Measurements from ENCODE around the gene NRP2. TPM values are rescaled to one million over a fixed set of nuclear protein-coding genes. Genes with fewer than 3 reads are reported as not detected.

NRP2 gene
- total RNA-seq, 4 donors from 2014 or later: 128 to 196 (median 176) TPM

- TF ChIP-seq EP300 (IDR thresholded peaks at IDR 0.05) (no peak), POLR2A (IDR thresholded peaks at IDR 0.05) (no peak), CTCF (IDR thresholded peaks at IDR 0.05) (no peak)
- WGBS, 2 donors: 83 to 88% methylated on average over 7 of the region's 7 CpGs
Measured at GRCh38 chr2:205802065-205802464, 119.8 kb downstream of the NRP2 start.

GRCh38 chr2:205802941-205803340 lies 120.6 kb downstream of the NRP2 start:
- no peak overlapping the region for H3K27ac ChIP-seq

More at GRCh38 chr2:205802065-205802464, 119.8 kb downstream of the NRP2 start:
- no peaks in the 10 kb centered on the region for H3K27me3 ChIP-seq
- DNase-seq (ENCODE audit: low spot score in 2 of 2): no peak
- no peak overlapping the region for H3K4me3 ChIP-seq
- H3K36me3 ChIP-seq: peaks cover 0 to 21% (median 0%) of the 10 kb centered on the region in 3 donors
- peaks cover 0 to 22% (median 4%) of the 10 kb centered on the region in 4 donors for H3K9me3 ChIP-seq
- H3K4me1 ChIP-seq: peaks cover 0 to 17% (median 2%) of the 10 kb centered on the region in 4 donors
- no peak overlapping the region for H3K27ac ChIP-seq

GRCh38 chr2:205803500-205803899 lies 121.2 kb downstream of the NRP2 start:
- 58 to 63% methylated on average over 1 of the region's 1 CpG for WGBS, 2 donors

More at GRCh38 chr2:205802941-205803340, 120.6 kb downstream of the NRP2 start:
- H3K9me3 ChIP-seq: peaks cover 0 to 17% (median 4%) of the 10 kb centered on the region in 4 donors
- no peaks in the 10 kb centered on the region for H3K27me3 ChIP-seq
- no peak overlapping the region for H3K4me3 ChIP-seq
- no peak for TF ChIP-seq POLR2A (IDR thresholded peaks at IDR 0.05)
- DNase-seq (ENCODE audit: low spot score in 2 of 2): no peak
- peaks cover 0 to 17% (median 2%) of the 10 kb centered on the region in 4 donors for H3K4me1 ChIP-seq
- peaks cover 0 to 12% (median 0%) of the 10 kb centered on the region in 3 donors for H3K36me3 ChIP-seq
- WGBS, 2 donors: 74 to 87% methylated on average over 6 of the region's 6 CpGs

GRCh38 chr2:205805136-205805535 lies 122.8 kb downstream of the NRP2 start:
- DNase-seq (ENCODE audit: low spot score in 2 of 2): no peak
- no peak overlapping the region for H3K27ac ChIP-seq
- no peak for TF ChIP-seq EP300 (IDR thresholded peaks at IDR 0.05)
- TF ChIP-seq CTCF (IDR thresholded peaks at IDR 0.05): no peak
- no peak for TF ChIP-seq POLR2A (IDR thresholded peaks at IDR 0.05)
- 92 to 97% methylated on average over 8 of the region's 8 CpGs for WGBS, 2 donors
- H3K27me3 ChIP-seq: no peaks in the 10 kb centered on the region
- H3K36me3 ChIP-seq: no peaks in the 10 kb centered on the region
- H3K4me3 ChIP-seq: no peak overlapping the region
- H3K9me3 ChIP-seq: no peaks in the 10 kb centered on the region
- H3K4me1 ChIP-seq: peaks cover 0 to 16% (median 2%) of the 10 kb centered on the region in 4 donors

More at GRCh38 chr2:205803500-205803899, 121.2 kb downstream of the NRP2 start:
- peaks cover 0 to 7% (median 0%) of the 10 kb centered on the region in 3 donors for H3K36me3 ChIP-seq
- H3K27me3 ChIP-seq: no peaks in the 10 kb centered on the region
- peaks cover 0 to 17% (median 2%) of the 10 kb centered on the region in 4 donors for H3K4me1 ChIP-seq
- no peak for TF ChIP-seq POLR2A (IDR thresholded peaks at IDR 0.05)
- TF ChIP-seq CTCF (IDR thresholded peaks at IDR 0.05): no peak
- TF ChIP-seq EP300 (IDR thresholded peaks at IDR 0.05): no peak
- no peak overlapping the region for H3K4me3 ChIP-seq
- peaks cover 0 to 11% (median 2%) of the 10 kb centered on the region in 4 donors for H3K9me3 ChIP-seq
- H3K27ac ChIP-seq: no peak overlapping the region
- no peak for DNase-seq (ENCODE audit: low spot score in 2 of 2)

GRCh38 chr2:205806143-205806905 lies 124.0 kb downstream of the NRP2 start:
- 76 to 79% methylated on average over 17 to 18 of the region's 18 CpGs for WGBS, 2 donors
- Histone ChIP-seq H3K9me3 (no peaks in the 10 kb centered on the region), H3K27ac (no peak overlapping the region), H3K4me1 (peaks cover 0 to 5% (median 0%) of the 10 kb centered on the region in 4 donors), H3K27me3 (no peaks in the 10 kb centered on the region), H3K36me3 (no peaks in the 10 kb centered on the region), H3K4me3 (no peak overlapping the region)
- TF ChIP-seq EP300 (IDR thresholded peaks at IDR 0.05) (no peak), POLR2A (IDR thresholded peaks at IDR 0.05) (no peak), CTCF (IDR thresholded peaks at IDR 0.05) (no peak)
- DNase-seq (ENCODE audit: low spot score in 2 of 2): no peak
